Endothelial cell (in vitro differentiated cells): ENCODE results near the gene HSDL2. TPM values are rescaled to one million over a fixed set of nuclear protein-coding genes. Genes with fewer than 3 reads are reported as not detected.

Source experiments
- DNase-seq: peaks from one replicate; pipeline ENCODE4 v3.0.0; 2021; ENCODE audit warnings: low spot score
- H3K27ac Mint-ChIP-seq: one replicate; pipeline ENCODE4 v1.8.0; 2021; ENCODE audit warnings: mixed read lengths, inconsistent platforms; ENCODE audit not compliant: unreplicated experiment
- H3K27me3 Mint-ChIP-seq: one replicate; pipeline ENCODE4 v1.8.0; 2021; ENCODE audit warnings: mild to moderate bottlenecking, moderate library complexity, mixed read lengths, inconsistent platforms; ENCODE audit not compliant: unreplicated experiment
- H3K36me3 Mint-ChIP-seq: one replicate; pipeline ENCODE4 v1.8.0; 2021; ENCODE audit warnings: mild to moderate bottlenecking, low read depth, mixed read lengths, inconsistent platforms; ENCODE audit not compliant: unreplicated experiment
- H3K4me1 Mint-ChIP-seq: one replicate; pipeline ENCODE4 v1.8.0; 2021; ENCODE audit warnings: mild to moderate bottlenecking, mixed read lengths, inconsistent platforms; ENCODE audit not compliant: unreplicated experiment
- H3K4me3 Mint-ChIP-seq: one replicate; pipeline ENCODE4 v1.8.0; 2021; ENCODE audit warnings: mild to moderate bottlenecking, mixed read lengths, inconsistent platforms; ENCODE audit not compliant: unreplicated experiment
- H3K9me3 Mint-ChIP-seq: one replicate; pipeline ENCODE4 v1.8.0; 2021; ENCODE audit warnings: mixed read lengths, inconsistent platforms; ENCODE audit not compliant: unreplicated experiment
- CTCF ChIP-seq: fragments of 200-600 bp; sonication (generic); IDR thresholded peaks from one replicate; pipeline ENCODE4 v1.5.0; 2021; ENCODE audit warnings: antibody characterized with exemption; ENCODE audit not compliant: unreplicated experiment
- total RNA-seq: library from RNA; stranded (reverse); fragmentation: NEBNext Ultra II Directional; extraction: Animal tissue kit (Norgen Biotek cat#: 25700); gene quantifications from one replicate; pipeline ENCODE4 v1.2.1, GENCODE V29; 2021; ENCODE audit not compliant: unreplicated experiment

Gene HSDL2
- total RNA-seq, 1 donor from 2014 or later: 7.9 TPM

- peak overlapping the region; percentile 98 for H3K4me3 Mint-ChIP-seq
- DNase-seq: peak; percentile 48
- H3K9me3 Mint-ChIP-seq: no peaks in the 10 kb centered on the region
- peaks cover 8% of the 10 kb centered on the region for H3K36me3 Mint-ChIP-seq
- peaks cover 11% of the 10 kb centered on the region for H3K27me3 Mint-ChIP-seq
- peaks cover 23% of the 10 kb centered on the region for H3K4me1 Mint-ChIP-seq
- peak overlapping the region; percentile 34 for H3K27ac Mint-ChIP-seq
- TF ChIP-seq CTCF: no peak
These were observed 107.3 kb downstream of the HSDL2 start for GRCh38 chr9:112487008-112487798.

DNA sequence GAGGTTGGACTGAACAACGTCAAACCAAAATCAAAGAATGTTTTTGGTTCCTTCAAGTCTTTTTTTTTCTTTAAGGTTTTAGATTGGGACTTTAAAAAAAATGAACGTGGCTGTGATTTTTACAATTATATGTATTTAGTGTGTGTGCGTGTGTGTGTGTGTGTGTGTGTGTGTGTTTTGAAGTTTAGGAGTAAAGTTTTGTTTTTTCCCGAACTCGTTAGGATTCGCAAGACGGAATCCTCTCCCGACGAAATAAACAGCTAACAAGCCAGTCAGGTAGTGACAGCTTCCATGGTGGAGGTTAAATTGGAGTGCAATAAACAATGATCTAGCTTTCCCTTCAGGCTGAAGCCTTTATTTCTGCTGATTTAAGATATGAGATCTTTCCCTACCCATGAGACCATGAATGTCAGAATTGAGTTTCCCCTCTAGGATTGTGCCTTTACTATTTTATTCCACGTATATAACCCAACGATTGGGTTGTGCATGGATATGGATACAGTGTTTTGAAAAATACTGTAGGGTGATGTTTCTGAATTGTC, 108.0 kb downstream of the HSDL2 start:
- H3K27me3 Mint-ChIP-seq: peaks cover 11% of the 10 kb centered on the region
- no peak for DNase-seq
- no peaks in the 10 kb centered on the region for H3K9me3 Mint-ChIP-seq
- peak overlapping the region; percentile 98 for H3K4me3 Mint-ChIP-seq
- H3K27ac Mint-ChIP-seq: peak overlapping the region; percentile 34
- H3K4me1 Mint-ChIP-seq: peaks cover 23% of the 10 kb centered on the region
- peaks cover 9% of the 10 kb centered on the region for H3K36me3 Mint-ChIP-seq
- no peak for TF ChIP-seq CTCF

DNA sequence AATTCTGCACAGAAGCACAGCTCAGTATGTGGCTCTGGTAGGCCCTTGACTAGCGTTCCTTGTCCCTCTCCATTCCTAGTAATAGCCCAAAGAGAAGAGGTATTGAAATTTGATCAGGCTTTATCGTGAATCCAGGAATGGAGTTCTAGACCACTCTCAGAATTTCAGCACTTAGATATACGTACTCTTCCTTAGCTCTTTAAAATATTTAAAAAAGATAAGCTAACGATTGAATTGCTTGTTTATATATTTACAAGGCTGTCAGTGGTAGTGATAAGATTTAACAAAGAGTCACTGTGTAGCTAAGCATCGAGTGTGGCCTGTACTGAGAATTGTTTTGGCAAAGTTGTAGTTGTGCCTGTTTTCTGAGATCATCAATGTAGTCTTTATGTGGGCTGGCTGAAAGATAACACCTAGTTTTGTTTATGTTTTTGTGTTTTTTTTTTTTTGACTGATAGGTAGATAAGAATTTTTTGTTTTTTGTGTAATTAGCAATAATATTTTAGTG, 109.2 kb downstream of the HSDL2 start:
- Mint-ChIP-seq H3K9me3 (no peaks in the 10 kb centered on the region), H3K4me1 (peaks cover 23% of the 10 kb centered on the region), H3K4me3 (no peak overlapping the region), H3K36me3 (peaks cover 21% of the 10 kb centered on the region), H3K27ac (peak overlapping the region; percentile 49), H3K27me3 (peaks cover 11% of the 10 kb centered on the region)
- TF ChIP-seq CTCF: no peak
- no peak for DNase-seq

DNA sequence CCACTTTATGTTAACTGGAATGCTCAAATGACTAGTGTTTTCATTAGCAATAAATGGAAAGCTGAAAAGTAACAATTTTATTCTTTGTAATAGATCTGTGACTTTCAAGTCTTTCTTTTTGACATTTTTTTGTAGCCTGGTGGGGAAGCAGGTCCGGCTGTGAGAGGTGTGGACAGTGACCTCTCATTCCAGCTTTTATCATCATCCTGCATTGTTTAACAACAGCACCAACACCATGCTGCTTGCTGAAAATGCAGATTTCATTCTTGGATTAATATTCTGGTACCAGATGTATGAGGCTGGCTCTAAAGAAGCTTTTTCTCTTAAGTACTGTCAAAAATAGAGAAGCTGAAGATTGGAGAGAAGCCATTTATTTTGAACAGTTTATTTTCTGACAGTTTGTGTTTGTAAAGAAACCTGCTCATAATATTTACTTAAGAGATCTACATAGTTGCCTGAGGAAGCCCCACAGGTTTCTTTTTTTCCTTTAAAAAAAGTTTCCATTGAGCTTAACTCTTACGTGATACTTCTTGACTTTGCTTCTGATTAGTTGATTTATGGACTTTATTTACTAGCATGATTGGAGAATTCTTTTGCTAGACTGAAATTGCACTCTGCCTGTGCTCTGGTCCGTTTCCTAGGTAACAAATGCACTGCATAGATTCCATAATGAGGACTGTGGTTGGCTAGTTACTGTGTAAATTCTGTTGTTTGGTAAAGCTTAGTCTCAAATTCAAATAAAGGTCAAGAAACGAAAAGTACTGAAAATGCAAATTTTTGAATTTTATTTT, 110.2 kb downstream of the HSDL2 start:
- Mint-ChIP-seq H3K27me3 (peaks cover 12% of the 10 kb centered on the region), H3K4me1 (peaks cover 23% of the 10 kb centered on the region), H3K4me3 (no peak overlapping the region), H3K27ac (peak overlapping the region; percentile 89), H3K9me3 (peaks cover 7% of the 10 kb centered on the region), H3K36me3 (peaks cover 31% of the 10 kb centered on the region)
- no peak for TF ChIP-seq CTCF
- no peak for DNase-seq
